GM06990 (cell line): Measurements from ENCODE around the gene RASL10B.
"Not testable (repeated sequence)": the region's sequence is repeated elsewhere in the genome, so short reads cannot be mapped to it uniquely, and the experiment has no call there.

Source experiments
- DNase-seq: peaks from one replicate; pipeline ENCODE4 v3.0.0-alpha.2; 2011; ENCODE audit not compliant: insufficient read length; ENCODE audit errors: extremely low read depth
- H3K27me3 ChIP-seq: replicated peaks from 2 replicates; pipeline ENCODE4 v1.6.0; 2011; ENCODE audit warnings: low read length; ENCODE audit not compliant: control insufficient read depth, insufficient read depth
- H3K36me3 ChIP-seq: 2 replicates; pipeline ENCODE4 v1.5.1; 2011; ENCODE audit warnings: low read length; ENCODE audit not compliant: control insufficient read depth, insufficient read depth
- H3K4me3 ChIP-seq: replicated peaks from 2 replicates; pipeline ENCODE4 v1.5.1; 2011; ENCODE audit warnings: low read depth, mild to moderate bottlenecking, control low read depth, low read length
- CTCF ChIP-seq: IDR thresholded peaks from 2 replicates; pipeline ENCODE4 v1.5.1; 2011; ENCODE audit warnings: low read length, control low read depth, mild to moderate bottlenecking, inconsistent platforms; ENCODE audit not compliant: insufficient read depth, poor library complexity, severe bottlenecking

The RASL10B gene

GRCh38 chr17:35694906-35695305, 36.5 kb upstream of the RASL10B start:
- Histone ChIP-seq H3K27me3 (no peaks in the 10 kb centered on the region), H3K36me3 (peaks cover 4% of the 10 kb centered on the region), H3K4me3 (no peak overlapping the region)
- TF ChIP-seq CTCF: no peak
- DNase-seq: no peak

GRCh38 chr17:35695613-35696012, 35.8 kb upstream of the RASL10B start:
- TF ChIP-seq CTCF: no peak
- peaks cover 4% of the 10 kb centered on the region for H3K36me3 ChIP-seq
- DNase-seq: no peak
- H3K4me3 ChIP-seq: no peak overlapping the region
- no peaks in the 10 kb centered on the region for H3K27me3 ChIP-seq

DNA sequence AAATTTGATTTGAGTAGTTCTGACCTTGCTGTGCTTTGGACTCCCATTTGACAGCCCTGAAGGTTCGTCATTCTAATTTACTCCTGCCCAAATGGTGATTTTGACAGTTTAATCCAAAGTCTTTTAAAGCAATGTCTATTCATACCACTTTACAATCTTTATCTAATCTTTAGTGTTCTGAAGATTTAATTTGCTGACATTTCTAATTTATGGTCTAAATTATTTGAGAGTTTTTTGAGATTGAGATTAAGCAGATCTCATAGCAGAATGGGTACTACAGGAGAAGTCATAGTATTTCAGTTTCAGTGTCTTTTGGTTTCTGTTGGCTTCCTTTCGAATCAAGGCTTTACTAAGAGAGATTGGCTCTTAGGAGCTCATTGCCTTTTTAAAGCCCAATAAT, 32.6 kb upstream of the RASL10B start:
- TF ChIP-seq CTCF: no peak
- H3K27me3 ChIP-seq: no peaks in the 10 kb centered on the region
- peaks cover 3% of the 10 kb centered on the region for H3K36me3 ChIP-seq
- H3K4me3 ChIP-seq: no peak overlapping the region
- DNase-seq: no peak

GRCh38 chr17:35700150-35700549, 31.3 kb upstream of the RASL10B start:
- no peaks in the 10 kb centered on the region for H3K27me3 ChIP-seq
- H3K36me3 ChIP-seq: peaks cover 3% of the 10 kb centered on the region
- DNase-seq: no peak
- H3K4me3 ChIP-seq: no peak overlapping the region
- TF ChIP-seq CTCF: no peak

- Histone ChIP-seq H3K27me3 (no peaks in the 10 kb centered on the region), H3K36me3 (no peaks in the 10 kb centered on the region; the same call in 1 of the 2 replicates), H3K4me3 (no peak overlapping the region)
- TF ChIP-seq CTCF: no peak
- no peak for DNase-seq
Observed at GRCh38 chr17:35701491-35701890, 29.9 kb upstream of the RASL10B start.

- H3K36me3 ChIP-seq, H3K27me3 ChIP-seq, H3K4me3 ChIP-seq, DNase-seq: not testable (repeated sequence)
Observed at GRCh38 chr17:35703308-35703707, 28.1 kb upstream of the RASL10B start.
